GM19438 (cell line): ENCODE data around the gene FAM131A.
"Not testable (repeated sequence)": the region's sequence is repeated elsewhere in the genome, so short reads cannot be mapped to it uniquely, and the experiment has no call there.

Source experiments
- ATAC-seq: cut with Tn5 transposase; IDR thresholded peaks from one replicate; pipeline ENCODE4 v1.9.1; 2021; ENCODE audit warnings: low read depth; ENCODE audit not compliant: unreplicated experiment

FAM131A gene

GRCh38 chr3:184338511-184338945, 1.1 kb downstream of the FAM131A start:
- ATAC-seq = no peak

DNA sequence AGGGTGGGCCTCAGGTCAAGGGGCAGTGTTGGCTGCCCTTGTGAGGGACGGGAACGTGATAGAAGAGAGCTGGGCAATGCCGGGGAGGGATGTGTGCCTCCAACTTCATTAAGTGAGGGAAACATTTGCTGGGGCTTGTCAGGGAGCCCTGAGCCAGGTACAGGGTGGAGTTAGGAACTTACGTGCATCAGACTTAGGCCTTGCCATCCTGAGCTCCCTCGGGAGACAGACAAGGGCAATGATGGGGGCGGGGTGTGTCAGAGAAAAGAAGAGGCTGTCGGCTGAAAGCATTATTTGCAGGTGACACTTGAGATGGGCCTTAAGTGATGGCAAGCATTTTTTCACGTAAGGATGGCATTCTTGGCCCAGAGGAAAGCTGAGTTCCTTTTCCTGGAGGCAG, 1.6 kb downstream of the FAM131A start:
- ATAC-seq = no peak

DNA sequence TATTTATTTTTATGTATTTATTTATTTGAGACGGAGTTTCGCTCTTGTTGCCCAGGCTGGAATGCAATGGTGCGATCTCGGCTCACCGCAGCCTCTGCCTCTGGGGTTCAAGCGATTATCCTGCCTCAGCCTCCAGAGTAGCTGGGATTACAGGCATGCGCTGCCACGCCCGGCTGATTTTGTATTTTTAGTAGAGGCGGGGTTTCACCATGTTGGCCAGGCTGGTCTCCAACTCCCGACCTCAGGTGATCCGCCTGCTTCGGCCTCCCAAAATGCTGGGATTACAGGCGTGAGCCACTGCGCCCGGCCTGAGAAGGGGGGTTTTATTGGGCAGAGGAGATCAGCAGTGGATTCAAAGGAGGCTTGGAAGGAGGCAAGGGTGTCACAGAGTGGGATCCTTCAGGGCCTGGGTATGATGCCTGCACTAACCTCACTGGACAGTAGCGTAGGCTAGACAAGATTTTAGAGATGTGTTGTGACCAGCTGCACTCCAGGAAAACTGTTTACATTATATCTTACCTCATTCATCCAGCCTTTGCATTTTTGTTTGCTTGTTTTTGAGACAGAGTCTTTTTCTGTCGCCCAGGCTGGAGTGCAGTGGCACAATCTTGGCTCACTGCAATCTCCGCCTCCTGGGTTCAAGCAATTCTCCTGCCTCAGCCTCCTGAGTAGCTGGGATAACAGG, 2.2 kb downstream of the FAM131A start:
- not testable (repeated sequence) for ATAC-seq

GRCh38 chr3:184341925-184342324, 4.5 kb downstream of the FAM131A start:
- ATAC-seq = no peak

DNA sequence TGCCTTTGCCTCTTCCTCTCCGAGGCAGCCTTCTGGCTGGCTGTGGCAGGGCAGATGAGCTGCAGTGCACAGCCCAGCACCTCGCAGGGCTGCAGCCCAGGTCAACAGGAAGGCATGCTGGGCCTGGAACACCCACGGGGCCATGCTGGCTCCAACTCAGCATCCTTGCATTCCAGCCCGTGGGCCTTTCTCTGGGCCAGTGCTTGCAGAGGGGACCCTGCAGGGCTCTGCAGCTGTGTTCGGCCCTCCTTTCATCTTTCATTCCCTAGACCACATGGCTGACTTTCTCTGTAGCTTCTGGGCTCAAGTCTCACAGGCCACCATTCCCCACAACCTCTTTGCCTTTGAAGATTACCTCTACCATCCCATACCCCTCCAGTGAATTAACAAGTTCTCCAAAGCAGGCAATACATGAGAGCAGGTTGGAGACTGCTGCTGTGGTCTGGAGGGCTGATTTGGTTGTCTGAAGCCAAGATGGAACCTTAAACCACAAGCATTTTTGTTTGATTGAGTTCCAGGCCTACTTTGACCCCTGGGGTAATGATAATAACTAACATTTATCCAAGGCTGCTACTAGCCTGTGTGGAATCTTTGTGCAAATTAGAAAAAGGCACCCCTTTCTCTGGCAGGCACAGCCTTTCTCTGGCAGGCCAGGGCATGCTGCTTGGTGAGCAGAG, 5.9 kb downstream of the FAM131A start:
- no peak for ATAC-seq

- no peak for ATAC-seq
These were observed 7.3 kb downstream of the FAM131A start for GRCh38 chr3:184344579-184345316.

DNA sequence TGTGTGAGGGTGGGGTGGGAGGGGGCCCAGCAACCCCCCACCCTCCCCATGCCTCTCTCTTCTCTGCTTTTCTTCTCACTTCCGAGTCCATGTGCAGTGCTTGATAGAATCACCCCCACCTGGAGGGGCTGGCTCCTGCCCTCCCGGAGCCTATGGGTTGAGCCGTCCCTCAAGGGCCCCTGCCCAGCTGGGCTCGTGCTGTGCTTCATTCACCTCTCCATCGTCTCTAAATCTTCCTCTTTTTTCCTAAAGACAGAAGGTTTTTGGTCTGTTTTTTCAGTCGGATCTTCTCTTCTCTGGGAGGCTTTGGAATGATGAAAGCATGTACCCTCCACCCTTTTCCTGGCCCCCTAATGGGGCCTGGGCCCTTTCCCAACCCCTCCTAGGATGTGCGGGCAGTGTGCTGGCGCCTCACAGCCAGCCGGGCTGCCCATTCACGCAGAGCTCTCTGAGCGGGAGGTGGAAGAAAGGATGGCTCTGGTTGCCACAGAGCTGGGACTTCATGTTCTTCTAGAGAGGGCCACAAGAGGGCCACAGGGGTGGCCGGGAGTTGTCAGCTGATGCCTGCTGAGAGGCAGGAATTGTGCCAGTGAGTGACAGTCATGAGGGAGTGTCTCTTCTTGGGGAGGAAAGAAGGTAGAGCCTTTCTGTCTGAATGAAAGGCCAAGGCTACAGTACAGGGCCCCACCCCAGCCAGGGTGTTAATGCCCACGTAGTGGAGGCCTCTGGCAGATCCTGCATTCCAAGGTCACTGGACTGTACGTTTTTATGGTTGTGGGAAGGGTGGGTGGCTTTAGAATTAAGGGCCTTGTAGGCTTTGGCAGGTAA, 8.1 kb downstream of the FAM131A start:
- ATAC-seq = no peak

- no peak for ATAC-seq
These were observed 9.2 kb downstream of the FAM131A start for GRCh38 chr3:184346480-184347190.

GRCh38 chr3:184347321-184348056, 10.1 kb downstream of the FAM131A start:
- ATAC-seq = no peak

GRCh38 chr3:184348057-184348382, 10.6 kb downstream of the FAM131A start:
- ATAC-seq = no peak

DNA sequence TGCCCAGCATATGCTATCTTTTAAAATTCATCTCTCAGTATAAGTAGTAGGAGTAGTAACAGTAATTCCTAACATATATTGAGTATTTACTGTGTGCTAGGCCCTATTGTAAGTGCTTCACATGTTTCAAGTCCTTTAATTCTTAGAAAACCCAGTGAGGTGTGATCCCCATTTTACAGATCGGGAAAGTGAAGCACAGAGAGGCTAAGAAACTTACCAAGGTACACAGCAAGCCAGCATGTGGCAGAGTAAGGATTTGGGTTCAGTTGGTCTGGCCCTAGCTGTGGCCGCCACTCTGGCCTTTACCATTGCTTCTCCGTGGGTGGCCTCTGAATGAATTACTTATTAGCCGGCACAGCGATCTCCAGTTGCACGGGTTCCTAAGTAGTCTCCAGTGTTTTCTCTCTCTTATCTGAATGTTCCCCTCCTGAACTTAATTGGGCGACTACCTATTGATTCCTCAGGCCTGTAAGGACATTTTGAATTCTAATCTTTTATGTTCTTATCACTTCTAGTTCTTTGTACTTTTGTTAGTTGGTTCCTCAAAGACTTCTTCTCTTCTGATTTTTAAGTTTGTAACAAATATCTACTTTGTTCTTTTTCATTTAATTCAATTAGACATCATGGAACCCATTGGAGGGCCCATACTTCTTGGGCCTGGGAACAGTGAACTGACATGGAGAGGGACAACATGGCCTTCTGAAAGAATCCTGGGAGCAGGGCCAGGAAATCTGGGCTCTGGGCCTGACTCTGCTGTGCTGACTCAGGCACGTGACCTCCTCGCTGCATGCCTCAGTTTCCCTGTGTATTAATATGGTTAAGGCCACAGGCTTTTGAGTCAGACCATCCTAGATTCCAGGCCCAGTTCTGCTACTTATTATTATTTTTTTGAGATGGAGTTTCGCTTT, 12.4 kb downstream of the FAM131A start:
- no peak for ATAC-seq

DNA sequence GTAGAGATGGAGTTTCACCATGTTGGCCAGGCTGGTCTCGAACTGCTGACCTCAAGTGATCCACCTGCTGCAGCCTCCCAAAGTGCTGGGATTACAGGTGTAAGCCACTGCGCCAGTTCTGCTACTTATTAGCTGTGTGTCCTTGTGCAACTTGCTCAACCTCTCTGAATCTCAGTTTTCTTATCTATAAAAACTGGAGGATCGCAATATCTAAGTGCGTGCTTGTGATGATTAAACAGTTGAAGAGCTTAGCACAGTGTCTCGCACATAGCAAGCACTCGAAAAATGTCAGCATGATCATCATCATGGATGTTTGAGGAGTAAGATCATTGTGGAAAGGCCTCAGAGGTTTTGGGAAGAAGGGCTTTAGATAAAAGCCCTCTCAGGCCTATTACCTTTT, 13.2 kb downstream of the FAM131A start:
- no peak for ATAC-seq

- ATAC-seq = no peak
These were observed 14.2 kb downstream of the FAM131A start for GRCh38 chr3:184351511-184352148.

GRCh38 chr3:184352149-184352785, 14.9 kb downstream of the FAM131A start:
- no peak for ATAC-seq

GRCh38 chr3:184352897-184353545, 15.6 kb downstream of the FAM131A start:
- ATAC-seq = no peak

GRCh38 chr3:184353546-184353941, 16.1 kb downstream of the FAM131A start:
- ATAC-seq = no peak

DNA sequence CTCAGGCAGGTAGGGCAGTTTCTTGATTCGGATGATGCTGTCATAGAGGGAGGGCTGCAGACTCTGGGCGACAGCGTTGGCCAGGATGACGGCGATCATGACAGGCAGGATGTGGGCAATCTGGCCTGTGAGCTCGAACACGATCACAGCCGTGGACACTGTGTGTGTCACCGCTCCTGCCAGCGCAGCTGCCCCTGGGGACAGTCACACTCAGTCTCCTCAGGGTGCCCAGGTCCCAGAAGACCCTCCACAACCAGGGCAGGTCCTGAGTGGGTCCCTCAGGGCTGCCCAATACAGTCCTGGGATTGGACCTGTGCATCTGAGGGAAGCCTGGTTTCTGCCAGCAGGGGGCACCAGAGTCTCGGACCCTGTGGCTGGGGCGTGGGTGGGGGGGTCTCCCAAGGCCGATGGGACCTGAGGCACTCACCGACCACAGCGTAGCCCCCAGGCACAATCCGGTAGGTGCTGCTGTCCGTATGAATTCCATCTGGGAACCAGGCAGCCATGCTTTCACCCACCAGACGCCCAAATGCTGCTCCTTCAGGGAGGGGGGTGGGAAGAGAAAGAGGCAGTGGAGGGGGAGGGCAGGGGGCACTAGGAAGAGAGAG, 16.8 kb downstream of the FAM131A start:
- peak; percentile 69 for ATAC-seq
